Skin epidermis (tissue), 12 donors: ENCODE measurements around the gene GCKR.

Source experiments
- H3K27ac ChIP-seq, 21 experiments: fragments of 200-600 bp; sonication (generic) in 11 of 21; one replicate each; pipeline ENCODE4 v1.5.0; 2020; ENCODE audit warnings: mild to moderate bottlenecking in 3 of 21, inconsistent platforms in 2 of 21, moderate library complexity in 2 of 21
- H3K4me3 ChIP-seq, 7 experiments: fragments of 200-600 bp; sonication (generic) in 2 of 7; one replicate each; pipeline ENCODE4 v1.5.0; 2020; ENCODE audit warnings: inconsistent platforms in 2 of 7, mild to moderate bottlenecking in 2 of 7, moderate library complexity in 1 of 7

The GCKR gene, protein sequence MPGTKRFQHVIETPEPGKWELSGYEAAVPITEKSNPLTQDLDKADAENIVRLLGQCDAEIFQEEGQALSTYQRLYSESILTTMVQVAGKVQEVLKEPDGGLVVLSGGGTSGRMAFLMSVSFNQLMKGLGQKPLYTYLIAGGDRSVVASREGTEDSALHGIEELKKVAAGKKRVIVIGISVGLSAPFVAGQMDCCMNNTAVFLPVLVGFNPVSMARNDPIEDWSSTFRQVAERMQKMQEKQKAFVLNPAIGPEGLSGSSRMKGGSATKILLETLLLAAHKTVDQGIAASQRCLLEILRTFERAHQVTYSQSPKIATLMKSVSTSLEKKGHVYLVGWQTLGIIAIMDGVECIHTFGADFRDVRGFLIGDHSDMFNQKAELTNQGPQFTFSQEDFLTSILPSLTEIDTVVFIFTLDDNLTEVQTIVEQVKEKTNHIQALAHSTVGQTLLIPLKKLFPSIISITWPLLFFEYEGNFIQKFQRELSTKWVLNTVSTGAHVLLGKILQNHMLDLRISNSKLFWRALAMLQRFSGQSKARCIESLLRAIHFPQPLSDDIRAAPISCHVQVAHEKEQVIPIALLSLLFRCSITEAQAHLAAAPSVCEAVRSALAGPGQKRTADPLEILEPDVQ

DNA sequence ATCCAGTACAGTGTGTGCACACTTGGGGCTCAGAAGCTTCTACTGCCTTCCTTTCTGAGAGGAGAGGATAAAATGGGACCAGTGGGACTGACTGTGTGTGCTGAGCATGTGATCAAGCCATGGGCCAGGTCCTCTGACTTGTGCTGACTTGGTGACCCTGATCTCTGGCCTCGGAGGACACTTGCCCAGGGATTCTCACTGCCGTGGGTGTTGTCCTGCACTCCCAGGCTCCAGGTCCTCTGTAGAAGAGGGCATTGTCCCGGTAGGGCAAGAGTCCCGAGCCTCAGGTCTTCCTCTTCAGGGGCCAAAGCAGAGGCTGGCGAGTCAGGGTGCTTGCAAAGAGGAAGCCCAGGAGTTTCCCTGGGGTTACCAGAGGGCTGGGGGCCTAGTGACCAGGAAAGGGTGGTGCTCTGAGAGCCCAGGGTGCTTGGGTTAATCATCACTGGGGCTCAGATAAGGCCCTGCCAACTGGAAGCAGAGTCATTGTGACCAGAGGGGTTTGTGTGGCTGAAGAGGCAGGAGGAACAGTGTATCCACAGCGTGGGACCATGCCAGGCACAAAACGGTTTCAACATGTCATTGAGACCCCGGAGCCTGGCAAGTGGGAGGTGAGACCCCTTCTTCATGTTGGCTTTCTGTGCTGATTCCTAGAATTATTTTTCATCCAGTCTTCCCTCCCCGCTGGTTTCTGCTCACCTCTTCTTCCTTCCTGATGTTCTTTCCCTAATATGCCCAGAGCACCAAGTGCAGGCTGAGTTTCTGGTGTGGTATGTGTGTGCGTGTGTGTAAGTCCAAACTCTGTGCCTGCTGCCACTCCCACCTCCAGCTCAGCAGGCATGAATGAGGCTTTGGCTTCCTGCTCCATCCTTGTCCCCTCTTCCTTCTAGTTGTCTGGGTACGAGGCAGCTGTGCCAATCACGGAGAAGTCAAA, at the start of gene GCKR:
GCKR (plus strand) TSS at position 483 of the 931 bp plus-strand sequence; CDS start at position 549, 66 bp downstream.
- no peak within 1 kb of the TSS for H3K27ac ChIP-seq
- peak within 1 kb of the TSS in 1 of 7 experiments; percentile 35 for H3K4me3 ChIP-seq

DNA sequence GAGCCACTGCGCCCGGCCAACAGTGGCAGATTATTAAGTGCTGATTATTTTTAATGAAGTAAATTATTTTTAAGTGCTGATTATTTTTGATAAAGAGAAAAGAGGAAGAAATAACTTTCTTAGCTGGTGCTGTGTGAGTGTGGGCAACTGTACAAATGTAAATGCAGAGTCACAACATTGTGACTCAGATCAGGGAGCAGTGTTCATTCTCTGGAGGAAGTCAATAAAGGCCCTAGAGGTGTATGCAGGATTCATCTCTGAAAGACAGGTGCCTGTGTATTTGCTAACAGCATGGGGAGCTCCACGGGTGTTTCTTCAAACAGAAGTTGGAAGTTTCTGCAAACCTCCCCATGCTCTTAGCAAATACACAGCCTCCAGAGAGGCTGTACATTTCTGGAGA, 48.3 kb upstream of the GCKR start:
- no peak overlapping the region for H3K27ac ChIP-seq
- H3K4me3 ChIP-seq = no peak overlapping the region

DNA sequence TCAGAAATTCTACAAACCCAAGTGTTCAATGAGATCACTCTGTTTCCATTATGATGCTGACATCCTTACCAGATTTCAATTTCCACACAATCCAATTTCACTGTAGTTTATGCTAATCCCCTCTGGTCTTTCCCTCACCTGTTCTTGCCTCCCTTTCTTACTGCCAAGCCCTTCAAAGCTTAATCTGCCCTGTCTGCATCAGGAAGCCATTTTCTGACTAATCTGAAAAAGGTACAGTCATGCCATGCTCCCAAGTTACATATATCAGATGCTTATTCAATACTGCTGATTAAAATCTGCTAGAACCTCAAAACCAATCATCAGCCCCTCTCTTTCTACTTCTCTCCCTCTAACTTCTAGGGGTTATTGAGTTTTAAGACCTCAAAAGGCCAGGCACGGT, 45.5 kb upstream of the GCKR start:
- no peak overlapping the region for H3K4me3 ChIP-seq

DNA sequence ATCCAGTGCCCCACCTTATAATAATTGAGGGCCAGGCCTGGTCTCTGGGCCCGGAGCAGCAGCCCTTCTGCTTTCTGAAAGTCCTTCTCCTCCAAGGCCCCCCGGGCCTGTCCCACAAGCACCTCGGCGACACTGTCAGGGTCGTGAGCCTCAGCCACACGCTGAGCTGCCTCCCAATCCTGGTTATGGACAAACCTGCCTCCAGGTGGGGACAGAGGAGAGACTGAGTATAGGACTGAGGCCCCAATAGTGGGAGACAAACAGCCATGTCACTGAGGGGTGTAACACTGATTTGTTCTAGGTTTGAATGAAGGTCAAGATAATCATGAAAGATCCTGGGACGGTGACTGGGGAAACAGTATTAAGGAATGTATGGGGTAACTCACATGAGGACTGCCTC, 42.7 kb upstream of the GCKR start:
- Histone ChIP-seq H3K4me3 (no peak overlapping the region), H3K27ac (no peak overlapping the region)

More for the DNA sequence above, 45.5 kb upstream of the GCKR start:
- H3K27ac ChIP-seq = no peak overlapping the region

DNA sequence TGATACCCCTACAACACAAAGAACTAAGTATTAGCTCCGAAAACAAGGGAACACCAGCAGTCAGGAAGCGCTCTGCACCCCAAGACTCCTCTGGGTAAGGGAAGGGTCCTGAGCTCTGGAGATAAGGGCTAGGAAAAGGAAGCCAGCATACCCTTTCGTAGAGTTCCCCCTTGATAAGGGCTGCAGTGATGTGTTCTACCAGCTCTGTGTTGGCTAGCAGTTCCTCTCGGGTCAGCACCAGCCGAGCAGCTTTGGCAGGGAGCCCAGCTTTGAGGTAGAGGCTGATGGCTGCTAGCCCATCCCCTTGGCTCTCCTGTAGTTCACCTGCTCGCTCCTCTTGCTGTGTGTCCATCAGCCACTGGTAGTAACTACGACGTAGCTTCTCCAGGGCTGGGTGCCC, 35.5 kb upstream of the GCKR start:
- no peak overlapping the region for H3K27ac ChIP-seq
- no peak overlapping the region for H3K4me3 ChIP-seq

DNA sequence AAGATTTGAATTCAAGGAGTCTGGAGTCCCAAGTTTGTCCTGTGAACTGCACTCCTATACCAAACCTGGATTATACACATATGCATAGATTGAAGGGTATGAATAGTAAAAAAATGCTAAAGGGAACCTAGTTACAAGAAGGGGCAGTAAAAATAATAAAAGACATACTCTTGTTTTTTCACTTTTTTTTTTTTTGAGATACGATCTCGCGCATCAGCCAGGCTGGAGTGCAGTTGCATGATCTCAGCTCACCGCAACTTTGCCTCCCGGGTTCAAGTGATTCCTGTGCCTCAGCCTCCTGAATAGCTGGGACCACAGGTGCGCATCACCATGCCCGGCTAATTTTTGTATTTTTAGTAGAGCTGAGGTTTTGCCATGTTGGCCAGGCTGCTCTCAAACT, 32.2 kb upstream of the GCKR start:
- H3K27ac ChIP-seq = no peak overlapping the region
- H3K4me3 ChIP-seq = no peak overlapping the region

DNA sequence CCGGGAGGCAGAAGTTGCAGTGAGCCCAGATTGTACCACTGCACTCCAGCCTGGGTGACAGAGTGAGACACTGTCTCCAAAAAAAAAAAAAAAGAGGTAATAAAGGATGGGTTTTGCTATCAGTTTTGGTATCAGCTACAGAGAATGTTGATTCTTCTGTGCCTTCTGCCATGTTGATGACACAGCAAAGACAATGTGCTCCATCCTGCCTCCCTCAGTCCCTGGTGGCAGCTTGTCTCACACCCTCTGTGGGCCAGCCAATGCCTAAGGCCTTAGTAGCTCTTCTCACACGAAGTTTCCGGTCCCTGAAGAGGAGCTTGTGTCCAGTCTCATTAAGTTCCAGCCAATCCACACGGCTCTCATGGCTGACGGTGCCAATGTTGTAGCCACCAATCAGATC, 24.7 kb upstream of the GCKR start:
- no peak overlapping the region for H3K27ac ChIP-seq
- H3K4me3 ChIP-seq = no peak overlapping the region

DNA sequence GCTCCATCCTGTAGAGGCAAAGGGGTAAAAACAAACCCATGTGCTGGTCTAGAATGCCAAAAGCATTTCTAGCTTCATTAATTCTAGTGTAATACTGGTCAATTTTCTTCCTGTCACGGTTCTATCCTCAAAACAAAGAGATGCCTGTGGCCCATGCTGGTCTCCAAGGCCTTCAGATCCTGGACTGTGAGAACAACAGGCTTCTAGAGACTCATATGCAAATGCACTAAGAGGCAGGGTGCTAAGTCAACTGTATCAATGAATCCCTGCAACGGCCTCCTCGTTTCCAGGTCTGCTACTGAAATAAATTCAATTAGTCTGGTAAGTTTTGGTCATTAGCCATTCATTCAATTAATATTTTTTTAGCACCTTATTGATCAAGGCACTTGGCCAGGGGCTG, 11.1 kb upstream of the GCKR start:
- Histone ChIP-seq H3K27ac (no peak overlapping the region), H3K4me3 (no peak overlapping the region)

DNA sequence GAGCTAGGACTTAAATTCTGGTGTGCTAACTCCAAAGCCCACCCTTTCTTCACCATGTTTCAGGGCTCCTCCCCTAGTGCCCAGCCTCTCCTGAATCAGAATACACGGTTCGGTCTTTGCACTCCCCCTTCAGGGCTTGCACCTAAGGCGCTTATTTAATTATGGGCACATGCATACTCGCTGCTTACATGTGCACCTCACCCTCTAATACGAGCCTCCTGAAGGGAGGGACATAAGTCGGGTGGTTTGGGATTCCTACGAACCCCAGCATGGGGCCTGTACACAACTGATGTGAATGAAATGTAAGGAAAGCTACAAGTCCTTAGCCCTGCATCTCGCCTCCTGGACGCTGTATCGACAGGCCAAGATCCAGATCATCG, 7.5 kb upstream of the GCKR start:
- Histone ChIP-seq H3K27ac (peak overlapping the region in 11 of 21 experiments; percentile 29 to 72 (median 51)), H3K4me3 (peak overlapping the region; percentile 35 to 66 (median 48))

DNA sequence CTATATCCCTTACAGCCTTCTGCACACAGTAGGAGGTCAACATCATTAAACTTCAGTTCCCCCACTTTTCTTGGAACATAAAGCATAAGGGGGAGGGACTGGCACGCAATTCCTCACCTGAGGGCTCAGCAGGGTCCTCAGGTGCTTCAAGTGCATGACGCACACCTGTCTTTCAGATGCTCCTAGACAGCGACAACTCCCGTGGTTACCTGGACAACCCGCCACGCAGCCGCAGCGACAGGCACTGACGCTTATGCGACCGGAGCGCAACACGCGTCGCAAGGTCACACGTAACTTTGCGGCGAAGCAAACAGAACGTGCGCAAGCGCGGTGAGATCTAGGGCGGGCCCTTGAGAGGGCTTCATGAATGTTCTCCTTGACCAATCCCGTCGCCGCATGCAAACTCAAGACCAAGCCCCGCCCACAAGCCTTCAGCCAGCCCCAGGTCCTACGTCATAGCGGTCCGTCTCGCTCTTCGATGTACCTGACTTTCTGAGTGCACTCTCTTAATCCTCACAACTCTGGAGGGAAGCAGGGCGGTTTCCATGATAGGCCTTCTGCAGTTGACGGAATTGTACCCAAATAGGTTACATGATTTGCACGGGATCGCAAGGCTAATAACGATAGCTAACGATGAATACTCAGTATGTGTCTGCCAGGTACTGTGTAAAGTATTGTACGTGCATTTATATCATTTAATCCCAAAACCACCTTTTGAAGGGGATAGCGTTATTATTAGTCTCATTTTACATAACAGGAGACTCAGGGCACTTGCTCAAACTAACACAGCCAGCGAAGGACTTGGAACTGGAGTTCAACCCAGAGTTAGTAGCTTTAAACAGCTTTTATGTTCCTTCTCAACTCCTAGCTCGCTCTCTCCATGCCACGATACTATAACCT, 6.9 kb upstream of the GCKR start, which contains the start of gene IFT172:
IFT172 (minus strand) TSS at position 246 of the 900 bp plus-strand sequence; CDS start at position 156, 90 bp downstream.
- H3K27ac ChIP-seq = peak within 1 kb of the TSS in 17 of 21 experiments; percentile 2 to 72 (median 51)
- H3K4me3 ChIP-seq = peak within 1 kb of the TSS; percentile 35 to 66 (median 48)

DNA sequence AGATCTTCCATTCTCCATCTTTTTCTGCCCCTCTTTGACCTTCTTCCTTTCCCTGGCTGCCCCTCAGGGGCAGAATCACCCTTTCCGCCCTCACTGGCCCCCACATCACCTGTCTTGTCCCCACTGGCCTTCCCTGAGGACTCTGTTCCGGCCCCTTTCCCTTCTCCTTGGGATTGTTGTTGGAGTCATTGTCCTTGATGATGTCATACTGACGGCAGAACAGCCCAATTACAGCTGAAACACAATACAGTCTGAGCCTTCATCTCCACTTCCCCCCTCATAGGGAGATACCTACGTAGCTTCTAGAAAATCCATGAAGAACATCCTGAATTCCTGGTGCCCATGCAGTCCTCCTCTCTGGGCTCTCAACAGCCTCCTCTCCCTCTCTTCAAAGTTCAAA, 4.1 kb upstream of the GCKR start:
- no peak overlapping the region for H3K27ac ChIP-seq

DNA sequence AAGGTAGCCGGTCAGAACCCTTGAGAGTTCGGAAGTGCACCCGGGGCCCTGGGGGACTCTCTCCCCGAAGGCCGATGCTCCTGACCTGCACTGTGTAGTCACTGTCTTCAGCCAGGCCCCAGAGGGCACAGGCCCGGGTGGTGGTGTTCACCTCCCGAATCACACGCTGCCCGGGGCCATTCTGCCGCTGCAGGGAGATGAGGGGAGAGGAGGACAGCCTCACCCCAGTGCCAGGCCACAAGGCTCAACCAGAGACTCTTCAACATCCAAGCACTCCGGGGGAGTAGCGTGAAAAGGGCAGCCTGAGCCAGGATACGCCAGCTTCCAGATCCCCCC, 2.7 kb upstream of the GCKR start:
- Histone ChIP-seq H3K4me3 (peak overlapping the region in 3 of 7 experiments; percentile 43 to 59 (median 50)), H3K27ac (peak overlapping the region in 4 of 21 experiments; percentile 1 to 71 (median 46))

More for the DNA sequence above, 4.1 kb upstream of the GCKR start:
- H3K4me3 ChIP-seq = no peak overlapping the region

DNA sequence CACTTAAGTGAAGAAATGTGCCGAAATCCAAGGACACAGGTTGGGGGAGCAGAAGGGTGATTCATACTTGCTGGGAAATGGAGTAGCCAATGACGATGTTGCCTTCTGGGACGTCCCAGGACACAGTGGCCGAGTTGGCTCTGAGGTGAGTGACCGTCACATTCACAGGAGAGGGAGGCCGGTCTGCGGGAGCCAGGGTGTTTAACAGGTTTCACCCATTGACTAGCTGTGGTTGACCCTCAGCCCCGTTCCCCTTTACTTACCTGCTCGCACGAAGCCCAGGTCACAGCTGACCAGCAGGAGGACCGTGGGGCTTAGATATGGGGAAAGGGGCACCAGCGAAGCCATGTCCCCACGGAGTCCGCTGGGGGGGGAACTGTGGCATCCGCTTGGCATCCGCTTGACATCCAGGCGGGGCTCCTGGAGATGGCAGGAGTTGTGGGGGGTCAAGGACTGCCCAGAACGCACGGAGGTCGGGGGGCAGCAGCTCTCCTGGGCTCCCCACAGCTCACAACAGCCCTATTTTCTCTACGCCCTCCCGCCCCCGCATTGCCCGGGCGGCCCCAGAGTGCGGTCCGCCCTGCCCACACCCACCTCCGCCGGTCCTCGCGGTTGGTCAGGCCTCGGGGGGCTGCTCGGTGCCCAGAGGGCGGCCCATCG, 2.2 kb upstream of the GCKR start:
- Histone ChIP-seq H3K27ac (peak overlapping the region in 11 of 21 experiments; percentile 24 to 78 (median 67)), H3K4me3 (peak overlapping the region; percentile 35 to 68 (median 52))

DNA sequence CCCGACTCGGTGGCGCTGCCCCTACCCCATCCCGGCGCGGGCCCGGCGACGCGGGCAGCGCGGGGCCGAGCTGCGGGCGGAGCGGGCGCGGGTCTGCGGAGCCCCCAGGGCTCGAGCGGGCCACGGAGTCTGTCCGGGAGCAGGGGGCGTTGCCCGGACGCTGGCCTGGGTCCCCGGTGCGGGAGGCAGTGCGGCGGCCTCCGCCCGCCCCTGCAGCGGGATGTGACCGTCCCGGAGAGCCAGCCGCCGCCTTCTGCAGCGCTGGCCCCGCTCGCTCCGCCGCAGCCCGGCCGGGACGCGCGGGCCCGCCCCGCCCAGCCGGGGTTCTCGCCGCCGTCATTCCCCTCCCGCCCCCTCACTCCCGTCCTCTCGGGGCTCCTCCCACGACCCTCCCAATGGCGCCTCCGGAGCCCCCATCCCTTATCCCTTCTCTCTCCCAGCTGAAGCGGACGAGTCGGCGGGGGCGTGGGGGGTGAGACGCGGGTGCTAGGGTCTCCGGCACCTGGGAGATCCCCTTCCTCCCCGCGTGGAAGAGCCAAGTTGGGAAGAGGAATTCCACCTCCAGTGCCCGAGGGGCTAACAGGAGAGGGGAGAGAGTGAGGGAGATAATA, 1.6 kb upstream of the GCKR start, which contains the start of gene FNDC4:
FNDC4 (minus strand) TSS at position 257 of the 611 bp plus-strand sequence. CDS start 521 bp downstream, outside the sequence.
- peak within 1 kb of the TSS in 12 of 21 experiments; percentile 24 to 78 (median 66) for H3K27ac ChIP-seq
- H3K4me3 ChIP-seq = peak within 1 kb of the TSS; percentile 35 to 68 (median 52)

DNA sequence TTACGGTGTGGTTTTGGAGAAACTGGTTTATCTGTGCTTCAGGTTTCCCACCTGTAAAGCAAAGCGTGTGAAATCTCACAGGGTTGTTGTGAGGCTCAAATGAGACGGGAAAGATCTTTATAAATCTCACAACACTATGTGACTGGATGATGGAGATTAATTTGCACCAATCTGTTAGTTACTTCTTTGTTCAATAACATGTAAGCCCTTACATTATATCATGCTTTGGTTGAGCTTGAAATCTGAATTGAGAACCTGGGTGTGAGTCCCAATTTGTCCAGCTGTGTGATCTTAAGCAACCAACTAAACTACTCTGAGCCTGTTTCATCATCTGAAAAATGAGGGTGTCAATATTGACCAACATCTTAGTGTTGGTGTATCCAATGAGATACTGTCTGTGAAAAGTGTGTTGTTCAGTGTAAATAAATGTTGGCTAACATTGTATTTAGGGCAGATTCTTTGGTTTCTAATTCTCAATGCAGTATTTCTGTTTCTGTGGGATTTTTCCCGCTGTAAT, 741 bp upstream of the GCKR start:
- Histone ChIP-seq H3K27ac (no peak overlapping the region), H3K4me3 (peak overlapping the region in 1 of 7 experiments; percentile 35)

DNA sequence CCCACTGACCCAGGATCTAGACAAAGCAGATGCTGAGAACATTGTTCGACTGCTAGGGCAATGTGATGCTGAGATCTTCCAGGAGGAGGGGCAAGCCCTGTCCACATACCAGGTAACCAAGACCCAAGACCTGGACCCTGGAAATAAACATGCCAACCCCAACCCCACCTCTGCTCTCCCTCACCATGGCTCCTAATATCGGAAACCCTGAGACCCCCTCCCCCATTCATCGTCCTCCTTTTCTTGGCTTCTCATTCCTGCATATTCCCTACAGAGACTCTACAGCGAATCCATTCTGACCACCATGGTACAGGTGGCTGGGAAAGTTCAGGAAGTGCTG, 619 bp downstream of the GCKR start:
- Histone ChIP-seq H3K4me3 (no peak overlapping the region), H3K27ac (no peak overlapping the region)

DNA sequence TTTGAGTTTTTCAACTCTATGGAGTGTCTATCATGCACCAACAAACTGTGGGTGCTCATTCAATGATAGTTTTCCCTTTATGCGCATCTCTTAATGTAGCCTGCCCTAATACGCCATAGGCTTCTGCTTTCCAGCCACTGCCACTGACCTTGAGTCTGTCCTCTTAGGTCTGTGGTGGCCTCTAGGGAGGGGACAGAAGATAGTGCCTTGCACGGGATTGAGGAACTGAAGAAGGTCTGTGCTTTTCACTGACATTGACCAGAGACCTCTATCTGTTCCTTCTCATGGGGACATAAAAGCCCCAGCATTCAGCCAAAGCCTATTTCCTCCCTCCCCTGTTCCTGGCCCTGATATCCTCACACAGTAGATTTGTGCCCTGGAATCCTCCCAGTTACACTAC, 2.3 kb downstream of the GCKR start:
- no peak overlapping the region for H3K4me3 ChIP-seq
- H3K27ac ChIP-seq = no peak overlapping the region

DNA sequence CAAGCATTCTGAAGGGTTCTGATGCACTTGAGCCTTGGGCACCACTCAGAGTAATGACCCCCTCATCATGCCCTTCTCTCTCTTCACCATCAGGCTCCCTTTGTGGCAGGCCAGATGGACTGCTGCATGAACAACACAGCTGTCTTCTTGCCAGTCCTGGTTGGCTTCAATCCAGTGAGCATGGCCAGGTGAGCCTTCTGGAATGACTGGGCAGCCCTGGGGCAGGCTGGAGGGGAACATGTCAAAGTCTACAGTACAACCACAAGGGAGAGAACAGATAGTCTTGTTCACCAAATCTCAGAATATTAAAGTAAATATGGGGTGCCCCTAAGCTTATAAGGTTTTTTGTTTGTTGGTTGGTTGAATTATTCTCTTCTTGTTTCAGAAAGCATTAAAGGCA, 4.4 kb downstream of the GCKR start:
- no peak overlapping the region for H3K27ac ChIP-seq
- H3K4me3 ChIP-seq = no peak overlapping the region
